Measurements from ENCODE around the gene ARFIP2.

The ARFIP2 gene

DNA sequence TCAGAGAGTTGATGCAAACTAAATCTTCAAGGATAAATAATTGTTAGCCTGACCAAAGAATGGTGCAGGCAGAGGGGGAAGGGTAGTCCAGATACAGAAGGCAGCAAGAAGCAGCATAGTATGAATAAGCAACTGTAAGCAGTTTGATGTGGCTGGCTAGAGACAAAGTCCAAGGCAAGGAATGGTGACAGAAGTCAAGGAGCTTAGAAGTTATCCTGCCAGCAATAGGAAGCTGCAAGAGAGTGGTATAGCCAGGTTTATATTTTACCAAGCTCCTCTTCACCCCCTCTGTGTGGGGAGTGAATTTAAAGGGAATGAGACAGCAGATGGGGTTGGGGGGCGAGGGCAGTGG is 22.1 kb downstream of the ARFIP2 start:
- TF ChIP-seq EZH2phosphoT487 (IDR thresholded peaks at IDR 0.05; ENCODE audit: low read length): no peak
- TF ChIP-seq, protein P1, sequence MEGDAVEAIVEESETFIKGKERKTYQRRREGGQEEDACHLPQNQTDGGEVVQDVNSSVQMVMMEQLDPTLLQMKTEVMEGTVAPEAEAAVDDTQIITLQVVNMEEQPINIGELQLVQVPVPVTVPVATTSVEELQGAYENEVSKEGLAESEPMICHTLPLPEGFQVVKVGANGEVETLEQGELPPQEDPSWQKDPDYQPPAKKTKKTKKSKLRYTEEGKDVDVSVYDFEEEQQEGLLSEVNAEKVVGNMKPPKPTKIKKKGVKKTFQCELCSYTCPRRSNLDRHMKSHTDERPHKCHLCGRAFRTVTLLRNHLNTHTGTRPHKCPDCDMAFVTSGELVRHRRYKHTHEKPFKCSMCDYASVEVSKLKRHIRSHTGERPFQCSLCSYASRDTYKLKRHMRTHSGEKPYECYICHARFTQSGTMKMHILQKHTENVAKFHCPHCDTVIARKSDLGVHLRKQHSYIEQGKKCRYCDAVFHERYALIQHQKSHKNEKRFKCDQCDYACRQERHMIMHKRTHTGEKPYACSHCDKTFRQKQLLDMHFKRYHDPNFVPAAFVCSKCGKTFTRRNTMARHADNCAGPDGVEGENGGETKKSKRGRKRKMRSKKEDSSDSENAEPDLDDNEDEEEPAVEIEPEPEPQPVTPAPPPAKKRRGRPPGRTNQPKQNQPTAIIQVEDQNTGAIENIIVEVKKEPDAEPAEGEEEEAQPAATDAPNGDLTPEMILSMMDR (IDR thresholded peaks at IDR 0.05; ENCODE audit: low read length): no peak
- no peak for TF ChIP-seq EZH2 (optimal IDR thresholded peaks at IDR 0.05; ENCODE audit: low read depth, low read length)
- Histone ChIP-seq H3F3A (ENCODE audit: insufficient read depth, low read length) (no peaks in the 10 kb centered on the region), H3K4me2 (ENCODE audit: low read depth, low read length) (no peak overlapping the region), H3K27me3 (replicated peaks; ENCODE audit: insufficient read depth, low read length) (no peaks in the 10 kb centered on the region), H3K27ac (ENCODE audit: low read length) (no peak overlapping the region), H3K79me2 (ENCODE audit: low read length) (no peaks in the 10 kb centered on the region), H3K9me2 (replicated peaks; ENCODE audit: insufficient read depth, low read length) (no peaks in the 10 kb centered on the region), H3K36me3 (replicated peaks; ENCODE audit: insufficient read depth, low read length) (no peaks in the 10 kb centered on the region), H3K4me1 (ENCODE audit: low read length) (0 out of 2 replicates have a peak, but pooled peaks cover 5% of the 10 kb centered on the region), H2AFZ (ENCODE audit: low read length) (no peak overlapping the region), H3K9me3 (replicated peaks; ENCODE audit: insufficient read depth, low read length) (no peaks in the 10 kb centered on the region), H3K4me3 (ENCODE audit: low read length) (no peak overlapping the region), H4K20me1 (ENCODE audit: insufficient read depth, low read length) (no peaks in the 10 kb centered on the region), H3K9ac (ENCODE audit: low read length) (no peak overlapping the region)
- DNase-seq: no peak

DNA sequence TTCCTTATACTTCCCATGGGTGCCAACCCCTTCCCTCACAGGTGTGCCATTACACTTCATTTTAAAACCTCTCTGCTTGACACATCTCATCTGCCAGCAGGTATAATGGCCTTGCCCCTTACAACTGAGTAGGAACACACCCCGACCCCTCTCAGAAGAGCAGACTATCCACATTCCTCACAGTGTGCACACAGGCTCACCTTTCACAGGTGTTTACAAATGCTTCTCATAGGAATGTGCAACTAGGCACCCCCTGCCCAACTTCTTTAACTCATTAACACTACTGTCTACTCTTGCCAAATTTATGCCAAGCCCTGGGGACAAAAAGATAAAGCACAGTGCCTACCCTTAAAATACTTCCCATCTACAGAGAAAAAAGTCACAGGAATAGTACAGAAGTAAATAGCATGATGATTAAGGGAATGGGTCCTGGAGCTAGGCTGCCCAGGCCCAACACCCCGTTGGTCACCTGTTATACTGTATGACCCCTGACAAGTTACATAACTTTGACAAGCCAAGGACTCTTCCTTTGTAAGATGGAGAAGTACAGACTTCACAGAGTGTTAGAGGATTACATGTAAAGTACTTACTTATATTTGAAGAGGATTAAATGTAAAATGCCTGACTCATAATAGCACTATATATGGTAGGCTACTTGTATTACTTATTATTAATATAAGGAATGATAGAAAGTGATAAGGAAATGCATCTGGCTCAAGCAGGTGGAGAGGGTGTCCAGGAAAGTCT is 22.6 kb downstream of the ARFIP2 start:
- Histone ChIP-seq H3K9me2 (replicated peaks; ENCODE audit: insufficient read depth, low read length) (no peaks in the 10 kb centered on the region), H3K27ac (ENCODE audit: low read length) (no peak overlapping the region), H3K4me1 (ENCODE audit: low read length) (0 out of 2 replicates have a peak, but pooled peaks cover 5% of the 10 kb centered on the region), H3K4me2 (ENCODE audit: low read depth, low read length) (no peak overlapping the region), H3K27me3 (replicated peaks; ENCODE audit: insufficient read depth, low read length) (no peaks in the 10 kb centered on the region), H4K20me1 (ENCODE audit: insufficient read depth, low read length) (no peaks in the 10 kb centered on the region), H3K79me2 (ENCODE audit: low read length) (no peaks in the 10 kb centered on the region), H3K4me3 (ENCODE audit: low read length) (no peak overlapping the region), H3K9ac (ENCODE audit: low read length) (no peak overlapping the region), H3F3A (ENCODE audit: insufficient read depth, low read length) (no peaks in the 10 kb centered on the region), H3K9me3 (replicated peaks; ENCODE audit: insufficient read depth, low read length) (no peaks in the 10 kb centered on the region), H3K36me3 (replicated peaks; ENCODE audit: insufficient read depth, low read length) (no peaks in the 10 kb centered on the region), H2AFZ (ENCODE audit: low read length) (no peak overlapping the region)
- DNase-seq: no peak
- no peak for TF ChIP-seq EZH2 (optimal IDR thresholded peaks at IDR 0.05; ENCODE audit: low read depth, low read length)
- TF ChIP-seq, protein P1 (IDR thresholded peaks at IDR 0.05; ENCODE audit: low read length): no peak
- no peak for TF ChIP-seq EZH2phosphoT487 (IDR thresholded peaks at IDR 0.05; ENCODE audit: low read length)

DNA sequence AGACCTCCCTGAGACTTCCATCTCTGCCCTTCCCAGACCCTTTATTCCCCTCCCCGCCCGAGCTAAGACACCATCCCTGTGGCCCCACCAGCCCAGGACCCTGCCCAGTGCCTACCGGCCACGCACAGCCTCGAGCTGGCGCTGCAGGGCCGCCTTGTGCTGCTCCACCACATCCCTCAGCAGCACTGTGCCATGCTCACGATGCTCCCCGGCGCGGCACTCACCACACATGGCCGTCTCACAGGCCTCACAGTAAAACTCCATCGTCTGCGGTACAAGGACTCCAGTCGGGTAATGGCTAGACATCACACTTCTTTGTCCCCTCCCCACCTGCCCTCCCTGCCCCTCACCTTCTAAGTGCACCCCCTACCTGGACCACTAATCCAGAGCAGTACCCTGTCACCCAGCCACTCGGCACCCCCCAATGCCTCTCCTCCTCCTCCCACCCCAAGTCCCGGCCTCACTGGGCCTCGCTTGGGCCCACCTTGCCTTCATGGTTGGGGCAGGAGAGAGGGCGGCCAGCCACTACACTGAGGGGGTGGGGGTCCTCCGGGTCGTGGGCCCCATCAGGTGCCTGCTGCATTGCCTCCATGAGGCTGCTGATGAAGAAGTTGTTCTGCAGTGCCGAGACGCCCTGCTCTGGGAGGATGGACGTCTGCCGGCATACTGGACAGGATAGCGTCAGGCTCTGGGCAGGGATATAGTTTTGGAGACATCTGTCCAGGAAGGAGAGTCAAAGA is 23.4 kb downstream of the ARFIP2 start:
- Histone ChIP-seq H3K9me2 (replicated peaks; ENCODE audit: insufficient read depth, low read length) (no peaks in the 10 kb centered on the region), H3F3A (ENCODE audit: insufficient read depth, low read length) (no peaks in the 10 kb centered on the region), H3K4me3 (ENCODE audit: low read length) (no peak overlapping the region), H2AFZ (ENCODE audit: low read length) (no peak overlapping the region), H4K20me1 (ENCODE audit: insufficient read depth, low read length) (no peaks in the 10 kb centered on the region), H3K79me2 (ENCODE audit: low read length) (no peaks in the 10 kb centered on the region), H3K9me3 (replicated peaks; ENCODE audit: insufficient read depth, low read length) (no peaks in the 10 kb centered on the region), H3K9ac (ENCODE audit: low read length) (no peak overlapping the region), H3K4me2 (ENCODE audit: low read depth, low read length) (no peak overlapping the region), H3K4me1 (ENCODE audit: low read length) (0 out of 2 replicates have a peak, but pooled peaks cover 5% of the 10 kb centered on the region), H3K27me3 (replicated peaks; ENCODE audit: insufficient read depth, low read length) (no peaks in the 10 kb centered on the region), H3K36me3 (replicated peaks; ENCODE audit: insufficient read depth, low read length) (no peaks in the 10 kb centered on the region), H3K27ac (ENCODE audit: low read length) (no peak overlapping the region)
- TF ChIP-seq, protein P1 (IDR thresholded peaks at IDR 0.05; ENCODE audit: low read length): no peak
- TF ChIP-seq EZH2 (optimal IDR thresholded peaks at IDR 0.05; ENCODE audit: low read depth, low read length) (no peak), EZH2phosphoT487 (IDR thresholded peaks at IDR 0.05; ENCODE audit: low read length) (no peak)
- DNase-seq: no peak

Data from MM.1S (cell line).